GM12864 (cell line): ENCODE measurements around the gene DCDC1.

Source experiments
- DNase-seq: peaks from one replicate; pipeline ENCODE4 v3.0.0-alpha.2; 2011; ENCODE audit warnings: low read depth
- H3K4me3 ChIP-seq: 2 replicates; pipeline ENCODE4 v1.5.1; 2011; ENCODE audit warnings: mild to moderate bottlenecking, low read depth, low read length, control low read depth
- CTCF ChIP-seq: IDR thresholded peaks from 2 replicates; pipeline ENCODE4 v1.5.1; 2011; ENCODE audit warnings: low read depth, mild to moderate bottlenecking, moderate library complexity, low read length, control low read depth, inconsistent platforms; ENCODE audit errors: missing control alignments

DCDC1 gene

GRCh38 chr11:31254415-31254814, 115.1 kb downstream of the DCDC1 start:
- no peak for TF ChIP-seq CTCF
- no peak for DNase-seq
- no peak overlapping the region for H3K4me3 ChIP-seq

GRCh38 chr11:31248768-31249167, 120.8 kb downstream of the DCDC1 start:
- H3K4me3 ChIP-seq = no peak overlapping the region
- no peak for DNase-seq
- no peak for TF ChIP-seq CTCF

GRCh38 chr11:31247321-31247720, 122.2 kb downstream of the DCDC1 start:
- H3K4me3 ChIP-seq = no peak overlapping the region
- no peak for DNase-seq
- TF ChIP-seq CTCF = no peak

- no peak for DNase-seq
- H3K4me3 ChIP-seq = no peak overlapping the region
- TF ChIP-seq CTCF = no peak
Measured at GRCh38 chr11:31246451-31247165, 122.9 kb downstream of the DCDC1 start.

GRCh38 chr11:31243706-31244105, 125.8 kb downstream of the DCDC1 start:
- no peak overlapping the region for H3K4me3 ChIP-seq
- no peak for TF ChIP-seq CTCF
- no peak for DNase-seq

GRCh38 chr11:31240340-31240904, 129.1 kb downstream of the DCDC1 start:
- no peak overlapping the region for H3K4me3 ChIP-seq
- TF ChIP-seq CTCF = peak; percentile 65
- DNase-seq = peak; percentile 1
